Activated CD8-positive, alpha-beta T cell treated with anti-CD3 and anti-CD28 coated beads for 36 hours (primary cell): ENCODE results near the gene CTSO. TPM values are rescaled to one million over a fixed set of nuclear protein-coding genes. Genes with fewer than 3 reads are reported as not detected.

Source experiments
- ATAC-seq: fragments of 200-7000 bp; cut with Tn5 transposase; one replicate; pipeline ENCODE4 v1.10.0; 2021; ENCODE audit warnings: mild to moderate bottlenecking, moderate library complexity
- CTCF ChIA-PET: fragments of 350-600 bp; sonication (Branson Sonifier 250); formaldehyde crosslinking; loops from one replicate; lab custom pipeline; 2021; ENCODE audit warnings: antibody characterized with exemption; lab: Charles Lee
- POLR2A ChIA-PET: fragments of 350-600 bp; sonication (Branson Sonifier 250); formaldehyde crosslinking; loops from one replicate; lab custom pipeline; 2021; ENCODE audit warnings: antibody characterized with exemption; lab: Charles Lee
- DNase-seq: peaks from one replicate; pipeline ENCODE4 v3.0.0-alpha.2; 2020
- H3K27ac Mint-ChIP-seq: one replicate; pipeline ENCODE4 v1.8.0; 2021; ENCODE audit warnings: mild to moderate bottlenecking, mixed read lengths
- H3K27me3 Mint-ChIP-seq: one replicate; pipeline ENCODE4 v1.8.0; 2021; ENCODE audit warnings: mixed read lengths
- H3K36me3 Mint-ChIP-seq: one replicate; pipeline ENCODE4 v1.8.0; 2021; ENCODE audit warnings: low read depth, mixed read lengths
- H3K4me1 Mint-ChIP-seq: one replicate; pipeline ENCODE4 v1.8.0; 2021; ENCODE audit warnings: low read depth, mixed read lengths
- H3K4me3 Mint-ChIP-seq: one replicate; pipeline ENCODE4 v1.8.0; 2021; ENCODE audit warnings: mild to moderate bottlenecking, moderate library complexity, mixed read lengths
- H3K9me3 Mint-ChIP-seq: one replicate; pipeline ENCODE4 v1.8.0; 2021; ENCODE audit warnings: mixed read lengths
- CTCF ChIP-seq: fragments of 200-600 bp; IDR thresholded peaks from one replicate; pipeline ENCODE4 v1.8.0; 2022; ENCODE audit warnings: antibody characterized with exemption, mild to moderate bottlenecking
- intact Hi-C: fragments of 100-400 bp; cut with micrococcal nuclease; formaldehyde crosslinking; loops from one replicate; pipeline ENCODE4 v1.10.0; 2022
- total RNA-seq, 2 experiments: library from RNA; stranded (reverse); gene quantifications; one replicate each; pipeline ENCODE4 v1.2.3, GENCODE V29; 2021

The CTSO gene
- total RNA-seq, 2 experiments from 2014 or later: 3.4 to 3.7 TPM

- no peak for TF ChIP-seq CTCF
- ChIA-PET POLR2A (no interaction called here), CTCF (no interaction called here)
- H3K9me3 Mint-ChIP-seq: no peaks in the 10 kb centered on the region
- peaks cover 4% of the 10 kb centered on the region for H3K4me1 Mint-ChIP-seq
- H3K4me3 Mint-ChIP-seq: no peak overlapping the region
- ATAC-seq (no peak), DNase-seq (no peak)
- intact Hi-C loops: no loop called here
- H3K27me3 Mint-ChIP-seq: peaks cover 4% of the 10 kb centered on the region
- no peak overlapping the region for H3K27ac Mint-ChIP-seq
- H3K36me3 Mint-ChIP-seq: no peaks in the 10 kb centered on the region
Observed at GRCh38 chr4:155964016-155964891, 10.6 kb upstream of the CTSO start.

- CTCF ChIA-PET: interaction anchor here (1.3 kb wide), 1 partner anchor 9 kb away, joined by 5 read pairs; the partner anchor contains the start of gene CTSO
- TF ChIP-seq CTCF: no peak
- no peaks in the 10 kb centered on the region for H3K36me3 Mint-ChIP-seq
- no peaks in the 10 kb centered on the region for H3K9me3 Mint-ChIP-seq
- no peak overlapping the region for H3K4me3 Mint-ChIP-seq
- DNase-seq (no peak), ATAC-seq (no peak)
- peaks cover 5% of the 10 kb centered on the region for H3K27me3 Mint-ChIP-seq
- POLR2A ChIA-PET: no interaction called here
- no peak overlapping the region for H3K27ac Mint-ChIP-seq
- intact Hi-C loops: no loop called here
- H3K4me1 Mint-ChIP-seq: peaks cover 4% of the 10 kb centered on the region
Observed at GRCh38 chr4:155962767-155963166, 9.1 kb upstream of the CTSO start.

GRCh38 chr4:155961575-155961974 is 7.9 kb upstream of the CTSO start:
- Mint-ChIP-seq H3K4me3 (no peak overlapping the region), H3K9me3 (no peaks in the 10 kb centered on the region), H3K27me3 (peaks cover 5% of the 10 kb centered on the region), H3K36me3 (no peaks in the 10 kb centered on the region), H3K4me1 (peaks cover 4% of the 10 kb centered on the region), H3K27ac (no peak overlapping the region)
- ChIA-PET POLR2A (no interaction called here), CTCF (no interaction called here)
- no peak for ATAC-seq
- no peak for TF ChIP-seq CTCF
- intact Hi-C loops: no loop called here
- DNase-seq: no peak

GRCh38 chr4:155960522-155960921 is 6.9 kb upstream of the CTSO start:
- Mint-ChIP-seq H3K4me3 (no peak overlapping the region), H3K9me3 (no peaks in the 10 kb centered on the region), H3K27me3 (peaks cover 5% of the 10 kb centered on the region), H3K36me3 (no peaks in the 10 kb centered on the region), H3K27ac (no peak overlapping the region), H3K4me1 (peaks cover 4% of the 10 kb centered on the region)
- CTCF ChIA-PET: no interaction called here
- ATAC-seq: no peak
- TF ChIP-seq CTCF: no peak
- DNase-seq: no peak
- POLR2A ChIA-PET: no interaction called here
- intact Hi-C loops: no loop called here

GRCh38 chr4:155959417-155959816 is 5.8 kb upstream of the CTSO start:
- POLR2A ChIA-PET: no interaction called here
- Mint-ChIP-seq H3K9me3 (no peaks in the 10 kb centered on the region), H3K27me3 (peaks cover 5% of the 10 kb centered on the region), H3K4me3 (no peak overlapping the region), H3K4me1 (peaks cover 4% of the 10 kb centered on the region), H3K36me3 (no peaks in the 10 kb centered on the region), H3K27ac (no peak overlapping the region)
- CTCF ChIA-PET: no interaction called here
- DNase-seq: no peak
- TF ChIP-seq CTCF: no peak
- intact Hi-C loops: no loop called here
- no peak for ATAC-seq
